ENCODE data around the gene OR2T4.

- no peak for TF ChIP-seq REST (IDR thresholded peaks at IDR 0.05; ENCODE audit: insufficient replicate concordance, low read depth)
- no peak for TF ChIP-seq CTCF (IDR thresholded peaks at IDR 0.05; ENCODE audit: insufficient read depth, low read length)
These were observed 5.1 kb downstream of the OR2T4 start for GRCh38 chr1:248366609-248367008.

Measured in HL-60 (cell line).